ENCODE measurements around the gene FCHSD1. TPM values are rescaled to one million over a fixed set of nuclear protein-coding genes. Genes with fewer than 3 reads are reported as not detected.

Gene FCHSD1
- total and polyA plus RNA-seq, 2 of the 4 experiments (the other 2 are of a cell fraction), result 33.2 to 62.1 TPM

GRCh38 chr5:141696431-141696830, 45.2 kb upstream of the FCHSD1 start:
- no peak overlapping the region for H2AK5ac ChIP-seq (ENCODE audit: low read depth, low read length)
- DNase-seq, result no peak
- CTCF ChIA-PET, result interaction anchor here (1.7 to 4.7 kb wide), 2 partner anchors 183 to 265 kb away, joined by 6 to 26 read pairs; no protein-coding TSS in a partner anchor

More at GRCh38 chr5:141696431-141696830, 45.2 kb upstream of the FCHSD1 start:
- H3K4me3 ChIP-seq (ENCODE audit: insufficient read depth, low read depth, low read length), result no peak overlapping the region
- no peak overlapping the region for H4K5ac ChIP-seq (ENCODE audit: low read depth, low read length)
- WGBS, 2 experiments (ENCODE audit: extremely low coverage in 2 of 2, insufficient read length in 1 of 2), result no CpG with 5 or more reads among the region's 2 CpGs
- no peak overlapping the region for H2BK20ac ChIP-seq (ENCODE audit: low read depth, low read length)
- H4K8ac ChIP-seq (ENCODE audit: low read depth in 2 of 2, low read length in 2 of 2), result no peak overlapping the region
- H3K56ac ChIP-seq (ENCODE audit: extremely low read depth, insufficient read depth, low read length), result no peak overlapping the region
- H2BK15ac ChIP-seq (ENCODE audit: low read depth, low read length), result no peak overlapping the region
- in situ Hi-C loops (cut with MboI; ENCODE audit: low sequenced_read_pairs), result loop anchor here (5.0 to 25.0 kb wide), 2 partner anchors 186 to 416 kb away; partner anchors contain the start of gene NDFIP1
- no TSS peak for BruUV-seq (replicated peaks)
- no peak overlapping the region for H4K91ac ChIP-seq (ENCODE audit: insufficient read depth, low read depth, low read length)
- no peaks in the 10 kb centered on the region; the same call in none of the 2 replicates for H4K20me1 ChIP-seq (ENCODE audit: insufficient read depth, low read length)
- no peak overlapping the region for H2BK120ac ChIP-seq (ENCODE audit: low read depth, low read length)
- H3K9me3 ChIP-seq (ENCODE audit: control insufficient read depth, insufficient read depth, low read length), result no peaks in the 10 kb centered on the region
- no peak for ATAC-seq (ENCODE audit: low read depth)
- no peak overlapping the region for H3K18ac ChIP-seq (ENCODE audit: low read depth, low read length)
- H3K4me1 ChIP-seq (ENCODE audit: control insufficient read depth, insufficient read depth, low read length), result no peaks in the 10 kb centered on the region; the same call in 1 of the 2 replicates
- no peak overlapping the region for H3K4me2 ChIP-seq (ENCODE audit: low read depth, low read length)
- H3K4ac ChIP-seq (ENCODE audit: low read depth, low read length), result no peak overlapping the region
- H3K36me3 ChIP-seq (ENCODE audit: control insufficient read depth, insufficient read depth, low read length), result no peaks in the 10 kb centered on the region
- H3K9ac ChIP-seq (ENCODE audit: low read depth, low read length), result no peak overlapping the region
- POLR2A ChIA-PET (ENCODE audit: unreplicated experiment), result no interaction called here
- H3K79me1 ChIP-seq (ENCODE audit: low read depth in 1 of 2, low read length in 2 of 2), result no peaks in the 10 kb centered on the region
- H2BK5ac ChIP-seq (ENCODE audit: low read depth, low read length, poor library complexity, severe bottlenecking), result no peak overlapping the region
- H3K23ac ChIP-seq (ENCODE audit: low read depth, low read length), result peak overlapping the region; percentile 36; the same call in 1 of the 2 replicates
- peak overlapping the region; percentile 18 for H2AK9ac ChIP-seq (replicated peaks; ENCODE audit: low read depth, low read length, poor library complexity)
- no peak overlapping the region for H3K27ac ChIP-seq (ENCODE audit: insufficient read depth, low read length)
- TF ChIP-seq SMC3 (IDR thresholded peaks at IDR 0.05; ENCODE audit: low read depth, low read length), result no peak
- no peak for TF ChIP-seq POLR2A (IDR thresholded peaks at IDR 0.05; ENCODE audit: low read depth, low read length)
- TF ChIP-seq RAD21 (IDR thresholded peaks at IDR 0.05; ENCODE audit: low read length), result no peak
- TF ChIP-seq CHD1 (IDR thresholded peaks at IDR 0.05; ENCODE audit: low read depth, low read length), result no peak
- dilution Hi-C loops (cut with HindIII; ENCODE audit: low sequenced_read_pairs, unreplicated experiment), result no loop called here
- no peak overlapping the region for H3K14ac ChIP-seq (replicated peaks; ENCODE audit: low read depth, low read length)
- H3K27me3 ChIP-seq (ENCODE audit: control insufficient read depth, insufficient read depth, low read length), result peaks cover 62% of the 10 kb centered on the region
- no peaks in the 10 kb centered on the region; the same call in 1 of the 2 replicates for H3K9me1 ChIP-seq (ENCODE audit: insufficient read depth, low read length)
- peak overlapping the region; percentile 44 for H2AFZ ChIP-seq (replicated peaks; ENCODE audit: low read length, poor library complexity)
- intact Hi-C loops (cut with micrococcal nuclease), result no loop called here

Data from IMR-90 (cell line).